Muscle of arm (tissue), 12 donors: ENCODE results near the gene AGAP3. TPM values are rescaled to one million over a fixed set of nuclear protein-coding genes. Genes with fewer than 3 reads are reported as not detected.

Experiments
- DNase-seq: peaks from one replicate; pipeline ENCODE4 v3.0.0-alpha.2; 2013
- polyA plus RNA-seq, 12 donors: library from polyadenylated mRNA; unstranded; fragments of 120-200 nt; gene quantifications; one replicate each; pipeline ENCODE4 v1.2.1, GENCODE V29; 2013; ENCODE audit not compliant: insufficient read length in 12 of 12

The AGAP3 gene
- polyA plus RNA-seq, 12 donors: 62.4 to 86.8 (median 70.9) TPM; not detected in 1

GRCh38 chr7:151148319-151149259 lies 62.3 kb downstream of the AGAP3 start:
- DNase-seq: no peak

GRCh38 chr7:151150388-151150787 lies 64.1 kb downstream of the AGAP3 start:
- no peak for DNase-seq

GRCh38 chr7:151152643-151153513 lies 66.6 kb downstream of the AGAP3 start:
- DNase-seq: no peak

- DNase-seq: no peak
These were observed 71.5 kb downstream of the AGAP3 start for GRCh38 chr7:151157645-151158329.

- no peak for DNase-seq
These were observed 75.5 kb downstream of the AGAP3 start for GRCh38 chr7:151161757-151162156.

GRCh38 chr7:151166629-151167196 lies 80.4 kb downstream of the AGAP3 start:
- no peak for DNase-seq

- no peak for DNase-seq
These were observed 81.1 kb downstream of the AGAP3 start, which contains the start of gene GBX1 for GRCh38 chr7:151167197-151167961. GBX1 (minus strand) TSS chr7:151167694; CDS start chr7:151167548, 146 bp downstream.

- no peak for DNase-seq
These were observed 81.9 kb downstream of the AGAP3 start for GRCh38 chr7:151168003-151168786.

GRCh38 chr7:151168787-151169162 lies 82.5 kb downstream of the AGAP3 start:
- no peak for DNase-seq

GRCh38 chr7:151172273-151173141 lies 86.2 kb downstream of the AGAP3 start:
- peak; percentile 74 for DNase-seq

GRCh38 chr7:151173386-151174245 lies 87.3 kb downstream of the AGAP3 start:
- no peak for DNase-seq

- DNase-seq: peak; percentile 55
These were observed 88.2 kb downstream of the AGAP3 start for GRCh38 chr7:151174246-151175046.

- no peak for DNase-seq
These were observed 88.9 kb downstream of the AGAP3 start for GRCh38 chr7:151175047-151175792.

GRCh38 chr7:151175793-151176311 lies 89.6 kb downstream of the AGAP3 start:
- DNase-seq: no peak

- no peak for DNase-seq
These were observed 90.1 kb downstream of the AGAP3 start for GRCh38 chr7:151176401-151176800.

GRCh38 chr7:151177310-151177709 lies 91.0 kb downstream of the AGAP3 start:
- DNase-seq: no peak
